Stimulated activated CD4-positive, alpha-beta T cell treated with anti-CD3 and anti-CD28 coated beads, Interleukin-15, amount 100 ng/mL, for 1 hour (primary cell): ENCODE results near the gene FAM24B.
"Not testable (repeated sequence)": the region's sequence is repeated elsewhere in the genome, so short reads cannot be mapped to it uniquely, and the experiment has no call there.

Experiments
- DNase-seq, 2 donors: peaks; one replicate each; pipeline ENCODE4 v3.0.0-alpha.2; 2020; ENCODE audit warnings: low read depth in 1 of 2, low spot score in 1 of 2

FAM24B gene

DNA sequence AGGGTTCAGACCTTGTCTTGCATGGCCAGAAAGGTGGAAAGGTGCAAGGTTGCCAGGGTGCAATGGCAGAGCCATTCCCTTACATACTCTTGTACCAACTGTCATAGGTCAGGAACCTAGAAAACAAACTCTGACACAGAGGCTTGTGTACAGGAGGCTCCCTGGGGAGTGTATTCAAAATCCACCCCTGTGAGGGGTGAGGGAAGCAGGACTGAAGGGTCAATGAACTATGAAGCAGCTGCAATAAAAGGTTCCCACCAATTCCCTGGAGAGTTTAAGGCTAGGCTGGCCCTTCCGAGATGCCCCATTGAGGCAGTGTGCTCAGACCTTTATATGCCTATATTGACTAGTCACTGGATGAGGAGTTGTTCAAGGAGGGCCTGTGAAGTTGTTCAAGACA lies 19.9 kb downstream of the FAM24B start:
- DNase-seq = no peak

DNA sequence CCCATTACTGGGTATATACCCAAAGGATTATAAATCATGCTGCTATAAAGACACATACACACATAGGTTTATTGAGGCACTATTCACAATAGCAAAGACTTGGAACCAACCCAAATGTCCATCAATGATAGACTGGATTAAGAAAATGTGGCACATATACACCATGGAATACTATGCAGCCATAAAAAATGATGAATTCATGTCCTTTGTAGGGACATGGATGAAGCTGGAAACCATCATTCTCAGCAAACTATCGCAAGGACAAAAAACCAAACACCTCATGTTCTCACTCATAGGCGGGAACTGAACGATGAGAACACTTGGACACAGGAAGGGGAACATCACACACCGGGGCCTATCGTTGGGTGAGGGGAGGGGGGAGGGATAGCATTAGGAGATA lies 21.3 kb downstream of the FAM24B start:
- DNase-seq = not testable (repeated sequence)

DNA sequence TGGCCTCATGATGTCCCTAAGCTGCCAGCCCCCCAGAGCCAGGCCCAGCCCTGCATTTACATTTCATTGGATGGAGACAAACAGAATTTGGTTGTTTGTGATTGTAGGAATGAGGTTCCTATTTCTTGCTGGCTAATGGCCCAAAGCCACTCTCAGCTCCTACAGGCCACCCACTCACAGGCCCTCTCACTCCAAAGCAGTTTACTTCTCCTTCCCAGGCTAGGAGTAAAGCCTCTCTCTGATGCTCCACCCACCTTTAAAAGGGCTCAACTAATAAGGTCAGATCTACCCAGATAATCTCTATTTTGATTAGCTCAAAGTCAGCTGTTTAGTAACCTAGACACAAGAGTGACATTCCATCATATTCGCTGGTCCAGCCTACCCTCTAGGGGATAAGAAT lies 22.5 kb downstream of the FAM24B start:
- DNase-seq = no peak

DNA sequence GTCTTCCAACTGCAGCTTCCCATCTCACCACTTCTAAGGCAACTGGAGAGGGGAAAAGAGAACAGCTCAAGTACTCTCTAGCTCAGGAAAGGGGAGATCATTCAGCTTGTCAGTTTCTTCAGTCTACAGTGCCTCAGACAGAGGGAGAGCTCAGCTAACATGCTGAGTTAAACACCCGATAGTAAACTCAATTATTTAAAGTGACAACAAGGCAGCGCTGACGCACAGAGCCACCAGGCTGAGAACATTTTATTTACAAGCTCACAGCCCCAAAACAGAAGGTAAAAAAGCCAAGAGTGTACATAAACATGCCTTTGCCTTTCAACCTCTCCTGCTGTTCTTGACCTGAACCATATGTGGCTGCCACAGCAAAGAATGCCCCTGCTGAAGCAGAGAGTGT lies 23.6 kb downstream of the FAM24B start:
- DNase-seq = no peak

DNA sequence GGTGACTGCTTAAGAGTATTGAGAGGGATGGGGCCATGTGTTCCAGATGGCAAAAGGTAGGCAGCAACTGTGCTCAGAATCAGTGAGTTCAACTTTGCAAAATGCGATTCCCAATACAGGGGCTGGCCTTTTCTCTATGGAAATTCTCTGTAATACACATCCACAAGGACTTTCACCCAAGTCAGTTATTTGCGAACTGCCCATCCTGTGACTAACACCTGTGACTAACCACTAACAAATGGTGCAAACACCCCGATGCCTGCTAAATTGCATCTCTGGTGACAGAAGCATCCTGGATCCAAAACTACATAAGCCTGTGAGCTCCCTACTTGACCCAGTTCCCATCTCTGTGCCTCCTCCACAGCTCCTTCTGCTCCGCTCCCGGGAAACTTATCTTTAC lies 24.7 kb downstream of the FAM24B start:
- no peak for DNase-seq

DNA sequence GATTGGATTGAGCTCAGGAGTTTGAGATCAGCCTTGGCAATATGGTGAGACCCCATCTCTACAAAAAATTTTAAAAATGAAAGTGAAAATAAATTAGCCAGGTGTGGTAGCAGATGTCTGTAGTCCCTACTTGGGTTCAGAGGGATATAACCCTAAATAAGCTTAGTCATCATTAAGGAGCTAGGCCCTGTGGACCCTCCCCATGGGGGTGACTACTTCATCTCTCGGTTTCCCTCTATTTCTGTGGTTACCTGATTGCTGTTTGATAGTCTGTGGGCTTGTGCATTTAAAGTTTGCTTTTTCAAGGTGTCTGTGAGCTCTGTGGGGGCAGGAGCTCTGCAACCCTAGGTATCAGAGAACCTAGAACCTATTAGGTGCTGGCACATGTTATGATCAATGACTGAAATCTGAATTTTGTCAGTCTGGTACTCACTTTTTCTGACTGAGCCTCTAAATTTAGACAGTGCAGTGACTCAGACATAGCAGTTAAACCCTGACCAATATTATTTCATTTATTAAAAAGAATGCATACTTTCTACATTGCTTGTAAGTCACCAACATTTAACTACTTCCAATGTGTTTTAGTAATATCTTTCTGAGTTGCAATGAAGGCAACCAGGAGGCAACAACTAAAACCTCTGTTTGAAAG lies 25.6 kb downstream of the FAM24B start:
- no peak for DNase-seq

DNA sequence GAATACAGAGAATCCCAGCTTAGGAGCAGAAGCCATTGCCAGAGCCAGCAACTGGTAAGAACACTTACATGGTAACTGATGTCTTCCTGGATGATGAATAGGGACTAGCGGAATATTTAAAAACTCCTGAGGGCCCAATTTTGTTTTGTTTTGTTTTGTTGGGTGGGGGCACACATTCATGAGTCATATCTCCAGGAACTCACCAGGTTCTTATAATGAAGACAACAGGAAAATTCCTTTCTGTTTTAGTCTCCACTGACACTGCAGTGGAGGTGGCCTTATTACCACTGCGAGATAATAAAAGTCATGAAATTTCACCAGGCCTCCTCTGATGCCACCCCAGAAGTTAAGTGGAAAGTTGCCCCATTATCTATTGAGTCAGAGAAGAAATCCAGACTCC lies 27.1 kb downstream of the FAM24B start:
- DNase-seq = no peak

DNA sequence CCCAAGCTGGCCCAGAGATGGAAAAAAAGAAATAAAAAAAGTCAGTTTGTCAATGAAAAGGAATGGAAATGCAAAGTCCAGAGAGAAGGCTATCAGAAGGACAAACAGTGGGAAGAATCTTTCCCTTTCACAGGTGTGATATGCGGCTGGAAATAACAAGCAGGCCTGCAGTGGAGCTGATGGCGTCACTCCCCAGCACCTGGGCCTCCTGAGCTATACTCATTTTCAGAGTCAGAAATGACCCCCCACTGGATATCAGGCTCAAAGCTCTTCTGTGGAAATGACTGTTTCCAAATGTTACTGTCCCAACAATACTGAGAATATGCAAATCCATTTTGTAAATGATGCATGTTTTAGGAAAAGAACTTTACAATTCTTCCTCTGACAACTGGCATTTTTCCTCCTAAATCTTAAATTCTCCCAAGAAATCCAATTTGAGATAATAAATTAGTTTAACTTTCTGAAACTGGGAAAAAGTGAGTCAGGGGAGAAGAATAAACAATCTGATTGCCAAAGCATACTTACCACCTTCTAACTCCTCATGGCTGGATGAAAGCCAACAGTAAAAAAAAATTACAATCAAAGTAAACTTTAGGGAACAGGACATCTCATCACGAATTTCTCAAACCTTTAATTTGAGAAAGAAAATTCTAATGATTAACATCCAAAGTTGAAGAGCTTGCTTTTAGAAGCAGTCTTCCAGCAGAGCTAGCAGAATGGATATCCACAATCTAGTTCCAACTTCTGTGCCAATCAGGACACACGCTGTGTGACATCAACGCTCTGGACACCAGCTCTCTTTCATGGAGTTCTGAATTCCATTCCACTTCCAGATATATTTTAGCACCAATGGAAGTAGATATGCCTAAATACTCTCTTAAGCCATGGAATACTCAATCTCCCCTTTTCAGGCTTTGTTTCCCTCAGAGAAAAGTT lies 28.4 kb downstream of the FAM24B start:
- no peak for DNase-seq

DNA sequence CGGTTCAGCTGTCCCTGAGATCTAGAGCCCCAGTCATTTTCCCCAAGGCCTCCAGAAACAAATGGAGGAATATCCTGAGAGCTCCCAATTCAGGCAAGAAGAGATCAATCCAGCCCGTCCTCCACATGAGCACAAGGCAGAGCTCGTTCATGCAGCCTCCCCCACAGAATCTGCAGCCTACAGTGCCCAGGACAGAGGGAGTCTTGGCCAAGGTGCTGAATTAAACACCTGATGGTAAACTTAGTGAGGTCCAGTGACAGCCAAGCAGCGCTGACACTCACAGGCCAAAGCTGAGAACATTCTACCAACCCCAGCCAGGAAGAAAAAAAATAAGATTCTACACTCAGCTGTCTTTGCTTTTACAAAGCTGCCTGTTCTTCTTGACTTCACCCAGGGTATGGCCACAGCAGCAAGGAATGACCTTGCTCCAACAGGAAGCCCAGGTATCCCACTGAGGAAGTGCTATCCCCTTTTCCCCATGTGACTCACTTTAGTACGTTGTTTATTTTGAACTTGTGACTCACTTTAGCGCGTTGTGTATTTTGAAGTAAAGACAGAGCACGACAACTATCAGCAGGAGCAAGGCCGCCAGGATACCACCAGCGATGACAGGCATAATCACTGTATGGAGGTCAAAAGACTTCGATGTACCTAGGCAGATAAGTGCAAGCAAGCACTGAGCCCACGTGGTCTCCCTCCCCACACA lies 29.3 kb downstream of the FAM24B start:
- DNase-seq = no peak

DNA sequence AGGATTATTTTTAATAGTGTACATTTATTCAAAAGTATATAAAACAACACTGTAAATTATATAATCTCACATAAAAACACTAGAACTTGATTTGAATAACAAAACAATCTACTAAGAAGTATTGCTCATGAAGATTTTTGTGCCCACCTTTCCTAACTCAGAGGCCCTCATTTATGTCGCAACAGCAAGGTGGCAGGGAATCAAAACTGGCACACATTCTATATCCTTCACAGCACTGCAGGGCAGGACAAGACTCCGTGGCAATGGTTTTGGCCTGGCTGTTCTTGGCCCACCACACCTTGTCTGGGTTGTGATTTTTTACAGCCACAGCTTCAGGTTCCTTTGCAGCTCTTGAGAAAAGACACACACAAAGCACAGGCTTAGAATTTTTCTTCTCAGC lies 30.3 kb downstream of the FAM24B start:
- DNase-seq = no peak

DNA sequence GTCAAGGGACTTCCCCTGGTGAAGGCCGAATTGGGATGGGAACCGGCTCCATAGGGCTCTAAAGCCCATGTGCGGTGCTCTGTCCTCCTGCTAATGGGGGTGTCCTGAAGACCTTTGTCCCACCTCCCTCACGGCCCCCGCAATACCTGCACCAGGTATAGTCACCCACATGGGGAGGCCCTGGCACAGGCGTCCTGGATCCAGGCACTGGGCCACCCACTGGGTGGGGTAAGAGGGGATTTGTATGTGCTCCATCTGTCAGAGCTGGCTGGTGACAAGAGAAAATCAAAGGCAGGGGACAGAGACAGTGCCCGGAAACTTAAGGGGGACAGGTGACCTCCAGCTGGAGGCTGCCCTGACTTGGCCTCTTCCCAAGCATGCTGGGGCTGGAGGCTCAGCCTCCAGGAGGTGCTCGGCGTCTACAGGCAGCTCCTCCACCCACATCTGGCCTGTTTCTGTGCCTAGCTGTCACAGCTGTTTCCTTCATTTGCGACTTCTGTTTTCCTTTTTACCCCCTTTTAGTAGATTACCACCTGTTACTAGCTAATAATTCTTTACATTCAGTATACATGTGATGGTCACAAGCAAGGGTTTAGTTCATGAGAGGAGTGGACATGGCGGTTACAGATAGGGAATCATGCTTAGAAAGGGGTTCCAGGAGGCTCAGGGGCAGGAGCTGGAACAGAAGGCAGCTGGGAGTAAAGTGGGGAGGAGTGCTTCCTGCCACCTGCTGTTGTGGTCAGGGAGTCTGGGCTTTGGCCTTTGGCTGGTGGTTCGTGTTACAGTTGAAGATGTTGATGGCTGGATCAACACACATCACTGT lies 31.4 kb downstream of the FAM24B start:
- no peak for DNase-seq

DNA sequence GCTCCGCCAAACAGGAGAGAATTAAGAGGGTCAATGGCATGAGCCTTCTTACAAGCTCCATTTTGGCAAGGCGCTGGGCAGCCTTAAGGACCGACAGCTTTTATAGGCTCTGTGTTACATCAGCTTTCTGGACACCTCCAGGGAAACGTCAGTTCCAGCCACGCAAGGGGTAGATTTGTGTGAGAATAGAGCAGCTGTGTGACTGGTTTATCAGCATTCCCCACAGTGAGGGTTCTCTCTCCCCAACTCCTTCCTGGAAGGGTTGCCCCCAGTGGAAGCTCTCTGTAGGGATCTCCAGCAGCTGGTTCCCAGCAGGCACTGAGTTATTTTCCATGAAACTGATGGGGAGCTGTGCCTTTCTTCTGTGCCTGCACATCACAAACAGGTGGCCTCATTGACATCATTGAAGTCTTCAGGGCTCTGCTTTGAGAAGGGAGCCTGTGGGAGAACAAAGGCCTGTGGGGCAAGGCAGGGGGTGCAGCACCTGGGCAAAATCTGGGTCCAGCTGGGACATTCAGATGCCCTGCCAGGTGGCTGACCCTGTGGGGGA lies 33.5 kb downstream of the FAM24B start, which contains the start of gene CUZD1:
Gene CUZD1, minus strand, starts transcription at position 75 of the 550 bp plus-strand sequence. Its CDS starts 14 bp downstream, at position 61.
- no peak for DNase-seq

DNA sequence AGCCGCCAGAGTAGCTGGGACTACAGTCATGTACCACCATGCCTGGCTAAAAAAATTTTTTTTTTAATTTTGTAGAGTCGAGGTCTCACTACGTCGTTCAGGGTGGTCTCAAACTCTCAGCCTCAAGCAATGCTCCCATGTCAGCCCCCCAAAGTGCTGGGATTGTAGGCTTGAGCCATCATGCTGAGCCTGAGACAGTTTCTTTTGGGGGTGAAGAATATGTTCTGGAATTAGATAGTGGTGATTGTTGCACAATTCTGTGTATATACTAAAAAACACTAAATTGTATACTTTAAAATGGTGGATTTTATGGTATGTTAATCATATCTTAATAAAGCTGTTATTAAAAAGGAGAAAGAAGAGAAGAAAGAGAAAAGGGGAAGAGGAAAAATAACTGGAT lies 35.2 kb downstream of the FAM24B start:
- no peak for DNase-seq

DNA sequence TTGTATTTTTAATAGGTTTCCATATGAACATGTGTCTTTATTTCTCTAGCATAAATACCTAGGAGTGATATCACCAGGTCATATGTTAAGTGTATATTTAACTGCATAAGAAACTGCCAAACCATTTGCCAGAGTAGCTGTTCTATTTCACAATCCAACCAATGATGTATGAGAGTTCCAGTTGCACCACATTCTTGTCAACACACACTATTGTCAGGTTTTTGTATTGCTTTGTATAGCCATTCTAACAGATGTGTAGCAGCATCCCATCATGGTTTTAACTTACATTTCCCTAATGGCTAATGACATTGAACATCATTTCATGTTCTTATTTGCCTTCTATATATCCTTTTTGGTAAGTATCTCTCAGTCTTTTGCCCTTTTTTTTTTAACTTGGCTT lies 37.8 kb downstream of the FAM24B start:
- DNase-seq = no peak

DNA sequence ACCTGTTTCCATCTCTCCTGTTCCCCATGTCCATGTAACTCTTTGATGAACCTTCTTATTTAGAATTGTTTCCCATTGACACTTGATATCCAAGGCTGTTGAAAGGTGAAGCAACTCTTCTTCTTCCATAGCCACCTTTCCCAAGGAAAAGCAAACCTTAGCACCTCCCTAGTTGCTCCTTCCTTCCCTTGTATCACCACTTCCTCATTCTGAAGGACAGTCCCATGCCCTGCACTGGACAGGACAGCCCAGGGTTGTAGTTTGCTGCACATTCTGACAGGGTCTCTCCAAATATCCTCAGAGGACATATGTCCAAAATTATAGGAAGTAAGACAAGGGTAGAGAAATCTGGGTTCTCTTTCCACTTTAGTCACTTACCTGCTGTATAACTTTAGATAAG lies 39.9 kb downstream of the FAM24B start:
- DNase-seq = no peak

DNA sequence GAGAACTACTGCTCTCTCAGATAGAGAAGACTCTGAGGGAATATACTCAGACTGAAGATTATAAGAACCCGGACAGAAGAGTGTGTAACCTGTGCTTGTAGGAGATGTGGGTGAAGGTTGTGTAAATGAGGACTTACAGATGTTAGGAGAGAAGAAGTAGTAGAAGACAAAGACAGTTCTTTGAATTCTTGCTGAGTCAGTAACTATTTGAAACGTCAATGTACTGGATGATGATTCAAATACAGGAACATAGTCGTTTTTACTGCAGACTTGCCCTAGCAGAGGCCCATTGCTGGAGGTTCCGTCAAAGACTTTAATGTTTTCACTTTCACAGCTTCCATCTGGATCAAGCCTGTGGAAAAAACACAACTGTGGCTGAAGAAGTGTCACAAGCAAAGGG lies 40.5 kb downstream of the FAM24B start:
- DNase-seq = no peak

DNA sequence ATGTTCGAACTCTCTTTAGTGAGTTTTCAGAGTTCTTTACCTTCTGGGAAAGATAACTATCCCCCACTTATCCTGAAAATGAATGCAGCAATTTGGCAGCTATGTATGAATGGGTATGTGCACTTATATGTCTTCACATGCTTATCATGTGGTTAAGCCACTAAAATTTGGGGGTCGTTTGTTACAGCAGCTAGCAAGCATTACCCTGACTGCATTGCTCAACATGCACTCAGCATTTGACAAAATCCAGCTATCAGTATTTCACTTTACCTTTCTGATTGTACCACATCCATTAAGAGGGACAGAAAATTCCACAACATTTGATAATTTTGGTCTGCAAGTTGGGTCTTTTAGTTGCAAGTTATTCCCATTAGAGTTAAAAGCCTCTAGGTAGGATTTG lies 43.5 kb downstream of the FAM24B start:
- DNase-seq = no peak

DNA sequence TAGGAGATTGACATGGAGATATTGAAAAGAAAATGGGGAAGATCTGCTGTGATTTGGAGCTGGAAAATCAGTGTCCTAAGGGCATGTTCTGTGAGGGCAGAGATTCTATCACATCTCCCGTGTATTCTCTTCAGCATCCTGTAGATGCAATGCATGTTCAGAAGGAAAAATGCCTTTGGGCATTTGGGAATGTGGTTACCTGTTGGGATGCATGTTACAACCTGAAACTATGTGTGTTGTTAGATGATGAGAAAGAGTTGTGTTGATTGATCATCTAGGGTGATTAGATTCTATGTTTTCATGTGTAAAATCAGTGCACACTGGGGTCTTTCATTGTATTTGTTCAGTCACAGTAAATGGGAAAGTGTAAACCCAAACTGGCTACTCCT lies 48.4 kb downstream of the FAM24B start:
- DNase-seq = no peak

DNA sequence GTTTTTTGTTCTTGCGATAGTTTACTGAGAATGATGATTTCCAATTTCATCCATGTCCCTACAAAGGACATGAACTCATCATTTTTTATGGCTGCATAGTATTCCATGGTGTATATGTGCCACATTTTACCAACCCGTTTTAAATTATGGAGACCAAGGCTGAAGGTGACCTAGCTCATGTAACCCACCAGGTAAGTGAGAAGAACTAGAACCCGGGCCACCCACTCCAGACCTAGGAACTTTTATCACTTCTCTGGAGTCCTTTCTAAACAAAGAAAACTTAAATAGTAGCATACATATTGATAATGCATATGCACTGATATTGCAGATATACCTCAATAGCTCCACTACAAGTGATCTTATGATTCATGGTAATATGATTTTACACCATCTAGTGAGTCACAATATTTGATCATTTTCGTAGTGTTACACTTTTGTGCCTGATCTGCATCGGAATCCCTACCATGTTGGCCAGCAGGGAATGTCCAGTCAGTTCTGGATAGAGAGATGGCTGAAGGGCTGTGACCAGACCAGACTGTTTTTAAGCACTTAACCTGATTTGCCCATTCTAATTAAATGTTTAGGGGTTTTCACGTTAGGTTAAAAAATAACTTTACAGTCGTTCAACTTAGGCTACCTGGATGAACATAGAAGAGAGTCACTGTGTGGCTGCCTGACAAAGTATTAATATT lies 49.0 kb downstream of the FAM24B start:
- no peak for DNase-seq

DNA sequence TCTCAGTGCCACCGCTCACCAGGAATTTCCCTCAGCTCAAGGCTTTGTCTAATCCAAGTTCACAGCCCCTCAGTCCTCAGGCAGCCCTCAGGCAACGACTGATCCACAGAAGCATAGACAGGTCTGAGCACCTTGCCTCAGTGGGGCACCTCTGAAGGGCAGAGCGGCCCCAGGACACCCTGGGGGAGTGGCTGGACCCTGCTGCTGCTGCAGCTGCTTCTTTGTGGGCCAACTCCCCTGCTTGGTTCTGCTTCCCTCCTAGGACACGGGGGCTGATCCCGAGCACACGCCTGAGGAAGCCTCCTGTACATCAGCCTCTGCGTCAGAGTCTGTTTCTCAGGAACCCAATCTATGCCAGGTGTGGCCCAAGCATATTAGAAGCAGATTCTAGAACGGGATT lies 49.9 kb downstream of the FAM24B start:
- DNase-seq = no peak
